ENCODE data around the gene SPECC1L.
A peak's percentile ranks its signal among the peaks of the same experiment; 100 is the strongest.

Gene SPECC1L

DNA sequence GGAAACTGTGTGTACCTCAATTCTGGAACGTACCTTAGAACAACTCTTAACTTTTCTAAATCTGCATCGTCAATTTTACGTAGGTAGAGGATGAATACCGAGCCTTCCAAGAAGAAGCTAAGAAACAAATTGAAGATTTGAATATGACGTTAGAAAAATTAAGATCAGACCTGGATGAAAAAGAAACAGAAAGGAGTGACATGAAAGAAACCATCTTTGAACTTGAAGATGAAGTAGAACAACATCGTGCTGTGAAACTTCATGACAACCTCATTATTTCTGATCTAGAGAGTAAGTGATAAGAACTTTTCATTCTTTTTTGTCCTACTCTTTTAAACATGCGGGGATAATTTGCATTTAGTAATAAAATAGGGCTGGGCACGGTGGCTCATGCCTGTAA lies 53.5 kb downstream of the SPECC1L start:
- DNase-seq (ENCODE audit: low spot score): no peak

DNA sequence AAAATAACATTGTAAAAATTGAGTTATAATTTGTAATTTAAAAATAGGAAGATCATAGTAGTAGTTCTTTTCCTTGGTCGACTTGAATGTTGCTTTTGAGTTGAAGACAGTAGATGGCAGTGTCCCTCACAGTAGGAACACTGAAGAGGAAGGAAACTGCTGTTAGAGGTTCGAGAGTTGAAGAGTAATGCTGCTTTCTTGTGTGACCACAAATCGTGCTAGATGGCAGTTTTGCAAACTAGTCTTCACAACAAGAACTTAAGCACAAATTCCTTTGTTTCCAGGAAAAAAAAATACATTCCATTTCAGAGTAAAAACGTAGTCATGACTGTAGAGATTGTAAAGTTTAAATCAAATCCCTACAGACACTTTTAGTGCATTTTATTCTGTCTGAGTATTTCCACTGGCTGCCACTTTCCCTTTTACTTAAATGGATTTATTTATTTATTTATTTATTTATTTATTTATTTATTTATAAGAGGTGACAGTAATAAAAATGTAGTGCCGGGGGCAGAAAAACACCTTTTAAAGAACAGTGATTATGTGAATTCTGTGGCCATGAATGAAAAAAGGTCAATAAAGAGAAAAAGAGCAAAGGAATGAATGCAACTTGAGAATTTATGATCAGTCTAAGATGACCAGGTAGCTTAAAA lies 54.6 kb downstream of the SPECC1L start:
- peak; percentile 64 for DNase-seq (ENCODE audit: low spot score)

DNA sequence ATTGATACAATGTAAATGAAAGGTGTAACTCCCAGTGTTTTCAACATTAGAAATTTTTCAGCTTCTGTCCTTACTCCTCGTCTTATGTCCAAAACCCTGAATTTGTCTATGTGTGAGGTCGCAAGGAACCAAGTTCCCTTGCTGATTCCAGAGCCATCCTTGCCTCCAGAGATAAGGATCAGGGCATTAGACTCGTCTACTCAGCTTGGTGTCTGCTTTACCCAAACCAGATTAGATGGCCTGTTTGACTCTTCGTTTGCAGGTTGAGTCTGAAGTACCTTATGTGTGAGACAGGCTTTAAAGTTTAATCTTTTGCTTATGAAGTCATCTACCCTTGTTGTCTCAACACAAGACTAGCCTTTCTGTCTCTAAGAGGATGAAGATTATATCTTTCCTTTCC lies 55.6 kb downstream of the SPECC1L start:
- DNase-seq (ENCODE audit: low spot score): no peak

DNA sequence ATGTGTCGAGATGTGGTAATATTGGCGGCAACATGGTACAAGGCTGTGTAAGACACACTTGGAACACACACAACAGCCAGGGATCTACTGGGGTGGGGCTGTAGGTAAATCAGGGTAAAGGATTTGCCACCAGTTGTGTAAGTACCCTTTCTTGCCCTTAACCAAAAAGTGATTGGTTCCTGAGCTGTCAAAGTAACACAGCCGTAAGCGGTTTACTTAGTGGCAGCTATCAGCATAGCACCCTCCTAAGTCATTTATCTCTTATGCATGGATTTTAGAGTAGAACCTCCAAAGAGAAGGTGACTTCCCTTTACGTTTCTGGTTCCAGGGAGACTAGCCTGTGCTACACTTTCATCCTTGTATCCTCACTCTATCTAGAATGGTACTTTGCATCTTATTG lies 57.2 kb downstream of the SPECC1L start:
- no peak for DNase-seq (ENCODE audit: low spot score)

DNA sequence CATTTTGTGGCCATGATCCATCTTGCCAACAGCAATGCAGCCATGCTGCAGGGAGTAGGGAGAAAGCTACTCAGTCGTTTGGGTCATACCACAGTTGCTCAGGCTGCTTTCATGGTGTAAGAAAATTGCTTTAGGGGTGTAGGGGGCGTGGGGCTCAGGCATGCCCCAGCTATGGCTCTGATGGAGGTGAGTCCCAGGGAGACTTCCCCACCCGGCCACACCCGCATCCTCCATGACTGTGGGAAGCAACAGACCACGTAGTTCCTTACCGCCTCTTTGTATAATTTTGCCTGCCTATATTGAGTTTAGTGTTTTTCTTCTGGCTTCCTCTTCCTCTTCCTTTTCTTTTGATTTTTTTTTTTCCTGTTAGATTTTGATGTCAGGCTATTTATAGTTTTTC lies 58.8 kb downstream of the SPECC1L start:
- no peak for DNase-seq (ENCODE audit: low spot score)

DNA sequence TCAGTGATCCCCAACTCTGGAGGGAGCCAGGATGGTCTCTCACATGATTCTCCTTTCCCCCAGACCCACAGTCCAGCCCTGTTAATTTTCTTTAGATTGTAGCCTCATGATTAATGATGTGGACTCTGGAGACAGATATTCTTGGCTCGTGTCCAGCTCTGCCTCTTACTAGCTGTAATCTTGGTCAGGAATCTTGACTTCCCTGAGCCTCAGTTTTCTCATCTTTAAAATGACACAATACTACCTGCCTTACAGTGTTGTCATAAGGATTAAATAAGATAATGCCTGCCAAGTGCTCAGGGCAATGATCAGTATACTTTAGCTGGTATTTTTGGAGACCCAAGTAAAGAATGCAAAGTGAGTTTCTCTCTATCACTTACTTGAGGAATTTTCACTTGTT lies 60.0 kb downstream of the SPECC1L start:
- no peak for DNase-seq (ENCODE audit: low spot score)

DNA sequence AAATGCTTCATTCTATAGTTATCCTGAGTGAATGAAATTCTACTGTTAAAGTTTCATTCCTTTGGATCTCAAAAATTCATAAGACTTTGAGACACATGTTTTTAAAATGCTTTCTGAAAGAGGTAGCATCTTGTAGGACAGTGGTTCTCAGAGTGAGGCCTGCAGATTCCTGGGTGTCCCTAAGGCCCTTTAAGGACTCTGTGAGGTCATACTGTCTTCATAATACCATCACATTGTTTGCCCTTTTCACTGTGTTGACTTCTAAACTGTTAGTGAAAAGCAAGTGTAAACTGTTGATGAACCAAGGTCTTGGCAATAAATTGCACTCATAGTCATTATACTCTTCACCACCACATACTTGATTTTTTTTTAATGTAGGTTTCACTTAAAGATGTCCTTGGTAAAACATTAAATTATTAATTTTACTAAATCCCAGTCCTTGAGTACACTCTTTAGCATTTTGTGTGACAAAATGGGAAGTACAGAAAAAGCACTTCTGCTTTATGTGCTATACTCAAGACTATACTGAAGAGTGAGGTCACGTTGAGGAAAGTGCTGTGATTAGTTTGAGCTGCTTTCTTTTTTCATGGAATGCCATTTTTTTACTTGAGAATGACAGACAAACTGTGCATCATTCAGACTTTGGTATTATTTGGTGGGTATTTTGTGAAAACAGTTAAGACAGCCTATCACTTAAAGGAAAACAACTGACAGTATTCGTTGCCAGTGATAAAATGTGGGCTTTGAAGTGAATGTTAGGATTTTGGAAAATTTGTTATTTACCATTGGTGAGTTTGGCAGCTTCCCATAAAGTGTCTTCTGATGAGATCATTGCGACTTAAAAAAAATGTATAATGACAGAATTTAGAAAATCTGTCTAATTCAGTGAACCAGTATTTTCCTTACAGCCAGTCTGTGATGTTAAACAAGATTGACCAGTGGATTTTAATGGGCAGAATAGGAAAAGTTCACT lies 61.1 kb downstream of the SPECC1L start:
- DNase-seq (ENCODE audit: low spot score): no peak

DNA sequence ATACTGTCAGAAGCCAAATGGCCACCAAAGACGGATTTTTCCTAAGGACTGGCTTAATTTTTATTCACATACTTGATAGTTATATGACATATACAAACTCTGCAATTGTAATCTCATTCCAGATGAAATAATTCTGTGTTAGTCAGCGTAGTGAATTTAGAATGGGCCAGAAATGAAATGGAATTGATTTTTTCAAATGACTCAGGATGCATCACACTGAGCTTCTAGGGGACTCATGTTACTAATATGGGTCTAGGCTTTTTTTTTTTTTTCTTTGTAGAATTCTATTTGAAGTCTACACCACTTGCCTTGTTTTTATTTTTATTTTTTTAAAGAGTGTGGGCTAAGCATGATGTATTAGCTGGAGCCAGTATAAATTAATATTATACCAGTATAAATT lies 62.7 kb downstream of the SPECC1L start:
- DNase-seq (ENCODE audit: low spot score): no peak

DNA sequence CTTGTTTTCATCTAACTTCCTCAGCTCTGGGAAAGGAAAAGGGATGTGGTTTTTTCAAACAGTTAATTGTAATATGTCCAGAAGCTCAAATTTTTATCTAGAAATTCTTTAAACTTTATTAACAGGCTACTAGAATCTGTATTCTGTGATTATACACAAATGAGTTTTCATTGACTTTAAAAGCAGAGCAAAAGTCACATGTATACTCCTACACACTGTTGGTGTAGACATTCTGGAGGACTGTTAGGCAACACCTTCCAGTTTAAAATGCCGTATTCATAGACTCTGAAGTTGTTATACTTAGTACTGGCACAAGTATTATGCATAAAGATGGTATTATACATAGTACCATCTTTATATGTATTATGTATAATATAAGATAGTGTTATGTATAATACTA lies 64.9 kb downstream of the SPECC1L start:
- no peak for DNase-seq (ENCODE audit: low spot score)

DNA sequence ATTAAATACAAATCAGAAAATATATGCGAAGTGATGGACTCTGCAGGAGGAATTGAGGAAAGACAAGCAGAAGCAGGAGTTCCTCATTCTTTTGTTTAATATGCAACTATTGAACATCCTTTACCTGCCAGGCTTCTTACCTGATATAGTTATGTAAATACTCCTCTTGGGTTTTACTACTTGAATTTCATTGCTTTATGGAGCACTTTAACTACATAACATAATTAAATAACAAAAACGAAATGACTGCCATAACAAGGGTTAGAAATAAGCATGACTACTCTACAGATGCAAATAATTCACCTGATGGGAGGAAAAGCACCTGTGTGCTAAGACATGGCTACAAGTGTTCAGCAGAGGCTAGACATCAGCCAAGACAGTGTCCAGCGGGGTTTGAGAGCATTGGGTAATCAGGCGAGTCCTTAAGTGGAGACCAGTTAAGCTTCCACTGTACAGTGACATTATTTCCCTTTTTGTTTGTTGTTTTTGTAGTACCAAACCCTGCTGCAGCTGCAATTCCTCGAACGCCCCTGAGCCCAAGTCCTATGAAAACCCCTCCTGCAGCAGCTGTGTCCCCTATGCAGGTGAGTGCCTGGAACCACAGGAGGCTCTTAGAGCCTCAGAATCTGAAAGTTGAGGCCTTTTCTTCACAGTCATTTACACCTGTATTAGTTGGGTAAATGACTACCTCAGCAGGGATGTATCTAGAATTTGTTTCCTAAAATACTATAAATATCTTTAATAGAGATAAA lies 67.4 kb downstream of the SPECC1L start:
- no peak for DNase-seq (ENCODE audit: low spot score)

DNA sequence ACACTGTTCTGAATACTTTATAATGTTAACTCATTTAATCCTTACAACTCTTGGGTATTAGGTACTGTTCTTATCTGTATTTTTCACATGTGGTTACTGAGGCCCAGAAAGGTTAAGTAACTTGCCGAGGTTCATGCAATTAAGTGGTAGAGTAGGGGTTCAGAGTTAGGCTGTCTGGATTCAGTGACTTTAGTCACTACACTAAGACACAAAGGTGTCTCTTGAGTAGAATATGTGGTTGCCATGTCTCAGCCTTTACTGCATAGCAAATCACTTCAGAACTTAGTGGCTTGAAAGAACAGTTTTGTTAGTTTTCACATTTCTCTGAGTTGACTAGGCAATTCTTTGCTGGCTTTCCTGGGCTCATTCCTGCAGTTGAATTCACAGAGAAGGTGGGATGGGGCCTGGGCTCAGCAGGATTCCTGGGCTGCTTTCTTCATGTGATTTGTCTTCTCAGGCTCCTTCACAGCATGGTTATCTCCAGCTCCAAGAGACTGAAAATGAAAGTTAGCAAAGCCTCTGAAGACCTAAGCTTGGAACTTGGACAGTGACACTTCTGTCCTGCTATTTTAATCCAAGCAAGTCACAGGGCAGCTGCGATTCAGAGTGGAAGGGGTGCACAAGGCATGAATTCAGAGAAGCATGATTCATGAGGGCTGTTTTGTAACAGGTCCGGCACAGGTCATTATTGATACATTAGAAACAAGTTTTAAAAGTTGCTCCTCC lies 68.3 kb downstream of the SPECC1L start:
- DNase-seq (ENCODE audit: low spot score): no peak

DNA sequence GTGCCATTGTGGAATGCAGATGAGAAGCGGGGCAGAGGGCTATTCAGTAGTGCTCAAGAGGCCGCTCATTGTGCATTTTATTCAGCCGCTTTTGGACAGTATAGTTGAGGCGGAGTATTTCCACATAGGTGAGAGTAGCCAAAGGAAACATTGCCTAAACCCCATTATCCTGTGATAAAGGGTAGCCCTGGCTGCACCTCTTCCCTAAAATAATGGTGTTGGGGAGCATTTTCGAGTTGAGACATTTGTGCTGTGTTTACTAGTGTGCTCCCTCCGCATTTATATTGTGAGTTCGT lies 68.8 kb downstream of the SPECC1L start:
- no peak for DNase-seq (ENCODE audit: low spot score)

DNA sequence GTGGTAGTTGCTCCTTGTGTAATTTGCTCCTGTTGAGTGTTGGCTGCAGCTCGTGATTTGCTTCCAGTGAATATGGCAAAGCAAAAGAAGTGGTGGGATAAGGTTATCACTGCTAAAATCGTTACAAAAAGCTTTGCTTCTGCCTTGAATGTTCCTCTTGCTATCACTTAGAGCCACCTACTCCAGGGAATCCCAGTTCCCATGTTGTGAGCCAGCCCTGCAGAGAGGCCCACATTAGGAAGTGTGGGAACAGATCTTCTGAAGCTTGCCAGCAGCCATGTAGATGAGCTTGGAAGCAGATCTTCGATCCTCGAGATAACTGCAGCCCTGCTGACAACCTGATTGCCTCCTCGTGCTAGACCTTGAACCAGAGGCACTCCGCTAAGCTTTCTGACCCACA lies 71.0 kb downstream of the SPECC1L start:
- no peak for DNase-seq (ENCODE audit: low spot score)

DNA sequence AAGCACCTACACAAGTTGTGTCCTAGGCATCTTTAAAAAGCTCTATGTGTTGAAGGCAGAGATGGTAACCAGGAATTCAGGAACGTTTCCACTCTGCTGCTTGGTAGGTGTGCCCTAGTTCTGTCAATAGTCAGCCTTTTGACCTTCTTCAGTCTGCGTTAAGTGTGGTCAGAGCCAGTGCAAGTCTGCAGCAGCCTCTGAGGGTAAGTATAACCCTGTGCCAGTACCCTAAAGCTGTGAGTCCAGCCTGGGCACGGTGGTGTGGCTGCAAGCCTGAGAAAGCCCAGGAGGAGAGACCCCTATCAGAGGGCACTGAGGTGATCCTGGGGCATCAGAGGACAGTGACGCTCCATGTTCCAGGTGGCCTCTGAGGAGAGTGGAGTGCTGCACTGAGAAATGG lies 80.0 kb downstream of the SPECC1L start:
- no peak for DNase-seq (ENCODE audit: low spot score)

DNA sequence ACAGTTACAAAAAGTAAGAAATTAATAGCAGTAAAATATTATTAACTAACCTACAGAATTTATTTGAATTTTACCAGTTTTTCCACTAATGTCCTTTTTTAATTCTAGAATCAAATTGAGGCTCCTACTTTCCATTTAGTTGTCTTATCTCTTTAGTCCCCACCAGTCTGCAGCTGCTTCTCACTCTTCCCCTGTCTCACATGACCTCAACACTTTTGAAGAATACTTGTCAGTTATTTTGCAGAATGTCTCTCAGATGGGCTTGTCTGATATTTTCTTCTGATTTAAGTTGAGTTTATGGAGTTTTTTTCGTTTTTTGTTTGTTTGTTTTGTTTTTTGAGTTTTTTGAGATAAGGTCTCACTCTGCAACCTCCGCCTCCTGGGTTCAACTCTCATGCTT lies 82.5 kb downstream of the SPECC1L start:
- no peak for DNase-seq (ENCODE audit: low spot score)

DNA sequence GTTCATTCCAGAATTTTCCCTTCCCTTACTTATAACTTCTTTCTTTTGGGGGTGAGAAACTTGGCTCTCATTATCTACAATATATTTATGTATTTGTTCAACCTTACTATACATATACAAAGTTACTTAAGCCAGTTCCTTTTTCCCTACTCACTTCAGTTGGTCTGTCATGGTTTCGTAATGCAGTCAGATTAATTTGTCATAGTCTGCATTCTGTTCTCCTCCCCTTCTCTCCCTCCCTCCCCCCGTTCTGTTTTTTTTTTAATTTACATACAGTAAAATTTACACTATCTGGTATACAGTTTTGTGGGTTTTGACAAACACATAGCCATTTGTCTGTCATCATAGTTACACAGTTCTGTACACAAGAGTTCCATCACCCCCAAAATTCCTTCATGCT lies 84.9 kb downstream of the SPECC1L start:
- DNase-seq (ENCODE audit: low spot score): no peak

DNA sequence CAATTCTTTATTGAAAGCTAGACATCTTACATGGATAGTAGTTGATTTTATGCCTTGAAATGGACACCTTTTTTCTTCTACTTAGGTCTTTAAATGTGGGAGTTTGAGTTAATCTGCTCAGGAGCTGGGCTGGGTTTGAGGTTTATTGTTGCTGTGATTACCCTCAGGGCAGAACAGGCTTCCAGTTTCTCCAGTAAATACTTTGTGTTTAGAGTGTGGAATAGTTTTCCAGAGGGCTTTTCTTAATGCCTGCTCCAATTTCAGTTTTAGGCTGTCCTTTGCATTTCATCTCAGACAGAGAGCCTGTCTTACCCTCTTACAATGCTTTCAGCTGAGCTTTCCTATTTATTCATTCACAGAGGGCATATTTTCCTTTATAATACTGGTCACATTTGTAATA lies 86.9 kb downstream of the SPECC1L start:
- no peak for DNase-seq (ENCODE audit: low spot score)

DNA sequence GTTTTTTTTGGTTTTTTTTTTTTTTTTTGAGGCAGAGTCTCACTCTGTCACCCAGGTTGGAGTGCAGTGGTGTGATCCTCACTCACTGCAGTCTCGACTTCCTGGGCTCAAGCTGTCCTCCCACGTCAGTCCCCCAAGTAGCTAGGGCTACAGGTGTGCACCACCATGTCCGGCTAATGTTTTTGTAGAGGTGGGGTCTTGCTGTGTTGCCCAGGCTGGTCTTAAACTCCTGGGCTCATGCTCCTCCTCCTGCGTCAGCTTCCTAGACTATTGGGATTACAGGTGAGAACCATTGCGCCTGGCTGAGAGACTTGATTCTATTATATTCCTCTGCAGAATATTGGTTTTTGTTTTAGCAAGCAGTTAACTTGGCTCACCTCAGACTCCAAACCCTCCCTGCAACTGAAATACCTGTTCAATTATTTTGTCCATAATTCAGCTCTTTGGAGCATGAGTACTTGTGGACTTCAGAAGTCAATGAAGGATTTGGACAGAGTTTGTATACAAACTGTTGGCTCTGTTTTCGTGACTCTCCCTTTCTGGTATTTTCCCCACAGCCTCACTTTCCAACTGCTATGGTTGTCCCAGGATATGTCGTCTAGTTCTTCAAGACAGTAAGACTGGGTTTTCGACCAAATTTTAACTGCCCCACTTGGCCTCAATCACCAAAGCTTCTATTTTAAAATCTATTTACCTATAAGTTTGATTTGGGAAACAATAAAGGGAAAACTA lies 87.6 kb downstream of the SPECC1L start:
- DNase-seq (ENCODE audit: low spot score): no peak

DNA sequence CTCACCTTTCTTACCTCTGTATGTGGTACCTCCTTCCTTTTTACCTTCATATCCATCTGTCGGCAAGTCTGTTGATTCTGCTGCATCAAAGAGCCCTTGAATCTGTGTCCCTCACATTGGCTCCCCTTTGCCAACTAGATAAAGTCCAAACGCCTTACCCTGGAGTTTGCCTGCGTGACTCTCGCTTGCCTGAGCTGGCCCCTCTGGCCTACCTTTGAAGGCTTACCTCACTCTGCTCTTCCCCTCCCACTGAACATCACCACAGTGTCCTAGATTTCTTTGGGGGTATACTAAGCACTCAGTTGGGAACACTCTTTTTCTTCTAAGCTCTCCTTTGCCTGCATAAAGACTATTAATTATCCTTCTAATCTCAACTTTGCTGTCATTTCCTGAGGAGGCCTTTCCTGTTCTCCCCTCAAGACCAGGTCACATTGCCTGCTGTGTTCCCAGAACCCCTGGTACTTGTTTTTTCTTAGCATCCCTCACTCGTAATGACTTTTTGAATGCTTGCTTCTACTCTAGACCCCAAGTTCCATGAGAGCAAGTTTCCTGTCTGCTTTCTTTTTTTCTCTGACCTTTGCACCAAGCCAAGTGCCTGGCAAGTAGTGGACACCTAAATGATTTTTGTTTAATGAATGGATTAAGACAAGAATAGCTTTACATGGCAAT lies 89.0 kb downstream of the SPECC1L start:
- no peak for DNase-seq (ENCODE audit: low spot score)

DNA sequence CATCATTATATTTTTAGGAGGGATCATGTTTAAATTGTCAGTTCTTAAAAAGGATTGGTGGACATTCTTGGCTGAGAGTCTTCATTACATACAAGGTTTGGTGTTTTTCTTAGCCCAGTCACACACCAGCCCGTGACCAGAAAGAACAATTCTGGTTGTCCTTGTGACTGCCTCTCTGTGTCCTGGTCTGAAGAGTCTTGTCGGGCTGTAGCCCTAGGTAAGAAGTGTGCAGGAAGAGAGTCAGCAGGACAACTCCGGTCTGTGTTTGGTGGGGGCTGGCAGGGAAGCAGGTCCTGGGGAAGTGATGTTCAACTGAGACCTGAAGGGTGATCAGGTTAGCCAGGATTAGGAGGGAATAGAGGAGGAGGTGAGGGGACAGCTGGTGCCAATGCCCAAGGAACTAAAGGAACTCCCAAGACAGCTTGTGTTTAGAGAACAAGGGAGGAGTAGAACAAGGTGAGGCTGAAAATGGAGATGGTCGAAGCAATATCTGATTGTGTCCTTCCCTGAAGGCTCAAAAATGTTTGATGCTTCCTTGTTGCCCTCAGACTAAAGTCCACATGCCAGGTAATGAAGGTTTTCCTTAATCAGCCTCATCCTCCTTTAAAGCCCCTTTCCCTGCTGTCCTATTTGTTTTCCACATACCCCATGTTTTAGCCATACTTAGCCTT lies 91.5 kb downstream of the SPECC1L start:
- no peak for DNase-seq (ENCODE audit: low spot score)

DNA sequence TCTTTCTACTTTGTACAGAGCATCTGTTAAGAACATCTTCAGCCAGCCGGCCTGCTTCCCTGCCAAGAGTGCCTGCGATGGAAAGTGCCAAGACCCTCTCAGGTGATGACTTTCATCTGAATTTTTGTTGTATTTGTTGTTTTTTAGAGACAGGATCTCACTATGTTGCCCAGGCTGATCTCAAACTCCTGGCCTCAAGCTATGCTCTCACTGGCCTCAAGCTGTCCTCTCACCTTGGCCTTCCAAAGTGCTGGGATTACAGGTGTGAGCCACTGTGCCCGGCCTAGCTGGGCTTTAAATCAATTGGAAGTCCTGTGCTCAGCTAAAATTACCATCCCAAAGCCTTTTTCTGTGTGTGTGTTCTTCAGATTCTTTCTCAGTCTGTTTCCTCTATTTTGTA lies 92.6 kb downstream of the SPECC1L start:
- DNase-seq (ENCODE audit: low spot score): no peak
